ENCODE data around the gene STAT1.
"Not testable (repeated sequence)": the region's sequence is repeated elsewhere in the genome, so short reads cannot be mapped to it uniquely, and the experiment has no call there.

STAT1 gene

GRCh38 chr2:191006297-191006696, 7.7 kb downstream of the STAT1 start:
- no peak for DNase-seq

DNA sequence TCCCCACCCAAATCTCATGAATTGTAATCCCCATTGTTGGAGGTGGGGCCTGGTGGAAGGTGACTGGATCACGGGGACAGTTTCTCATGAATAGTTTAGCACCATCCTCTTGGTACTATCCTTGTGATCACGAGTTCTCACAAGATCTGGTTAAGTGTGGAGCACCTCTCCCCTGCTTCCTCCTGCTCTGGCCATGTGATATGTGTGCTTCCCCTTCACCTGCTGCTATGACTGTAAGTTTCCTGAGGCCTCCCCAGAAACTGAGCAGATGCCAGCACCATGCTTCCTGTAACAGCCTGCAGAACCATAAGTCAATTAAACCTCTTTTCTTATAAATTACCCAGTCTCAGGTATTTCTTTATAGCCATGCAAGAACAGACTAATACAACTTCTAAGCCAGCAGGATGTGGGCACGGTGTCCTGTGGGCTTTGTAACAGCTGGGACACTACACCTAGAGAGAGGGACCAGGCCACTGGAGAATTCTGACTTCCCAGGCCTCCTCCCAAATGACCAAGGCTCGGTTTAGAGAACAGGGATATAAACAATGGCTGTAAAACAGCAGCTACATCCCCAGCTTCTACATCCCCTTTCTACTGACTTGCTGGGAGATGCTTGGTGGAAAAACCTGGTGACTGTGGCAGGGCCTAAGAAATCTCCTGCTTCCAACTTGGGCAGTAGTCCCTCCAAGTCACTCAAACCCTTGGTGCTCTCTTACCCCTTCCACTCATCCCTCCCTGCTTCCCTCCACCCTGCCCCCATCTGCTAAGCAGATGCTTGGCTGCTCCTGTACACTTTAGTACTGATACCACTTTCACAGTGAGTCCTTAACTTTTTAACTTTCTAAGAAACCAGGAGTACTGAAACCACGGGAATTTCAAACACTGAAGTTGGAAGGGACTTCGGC, 10.3 kb downstream of the STAT1 start:
- DNase-seq, result no peak

DNA sequence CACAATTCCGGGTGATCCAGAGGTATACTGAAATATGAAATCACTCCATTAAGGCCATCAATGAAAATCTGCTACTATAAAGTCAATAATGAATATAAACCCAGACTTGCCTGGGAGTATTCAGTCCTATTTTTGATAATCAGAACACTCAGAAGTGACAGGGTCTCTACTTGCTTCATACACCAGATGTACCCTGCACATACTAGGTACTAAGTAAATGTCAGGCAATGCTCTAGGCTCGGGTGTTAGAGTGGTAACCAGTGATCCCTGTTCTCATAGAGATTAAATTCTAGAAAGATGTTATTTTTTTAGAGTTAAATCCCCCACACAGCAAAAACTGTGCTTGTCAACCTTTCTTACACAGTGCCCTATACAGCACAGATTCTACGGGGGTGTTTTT, 12.3 kb downstream of the STAT1 start:
- DNase-seq, result no peak

DNA sequence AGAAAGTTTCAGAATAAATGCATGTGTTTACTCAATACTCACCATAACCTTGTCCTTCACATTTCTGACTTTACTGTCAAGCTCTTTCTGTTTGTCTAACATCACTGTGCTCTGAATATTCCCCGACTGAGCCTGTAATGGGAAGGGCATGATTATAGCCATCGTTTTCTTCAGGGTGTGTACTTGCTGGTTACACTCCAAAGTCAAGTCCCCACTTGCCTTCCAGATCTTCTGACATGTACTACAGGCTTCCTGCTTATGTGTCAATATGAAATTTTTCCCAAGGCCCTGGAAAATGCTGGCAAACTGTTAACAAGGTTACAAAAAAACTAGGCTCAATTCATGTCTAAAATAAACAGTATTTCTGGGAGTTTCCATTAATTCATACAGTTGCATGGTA, 12.9 kb downstream of the STAT1 start:
- no peak for DNase-seq

DNA sequence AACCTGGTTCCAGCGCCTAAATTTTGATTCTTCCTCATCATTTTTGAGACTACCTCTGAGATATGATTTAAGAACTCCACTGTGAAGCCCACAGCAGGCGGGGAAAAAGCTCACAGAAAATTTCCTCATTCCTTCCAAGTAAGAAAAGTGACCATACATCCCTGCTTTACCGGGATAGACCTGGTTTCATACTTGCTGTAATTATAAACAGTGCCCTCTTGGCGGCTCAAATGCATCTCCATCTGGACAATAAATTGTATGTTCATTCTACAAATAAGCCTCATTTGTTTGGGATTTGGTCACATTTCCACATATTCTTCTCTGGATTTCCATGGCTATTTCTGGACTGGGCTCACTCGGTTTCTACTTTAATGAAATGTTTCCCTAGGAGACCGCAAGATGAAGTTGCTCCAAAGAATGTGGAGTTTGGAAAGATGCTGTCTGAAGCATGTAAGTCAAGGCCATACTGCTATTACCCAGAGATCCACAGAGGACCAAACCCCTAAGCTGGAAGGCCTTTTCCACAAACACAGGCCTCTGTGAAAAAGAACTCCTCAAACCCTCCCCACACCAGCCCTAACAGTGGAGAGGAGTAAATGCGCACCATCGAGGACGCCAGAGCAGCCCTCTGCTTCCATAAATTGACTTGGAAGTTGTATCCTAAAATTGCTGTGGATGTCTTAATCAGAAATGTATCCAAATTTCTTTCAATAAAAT, 13.9 kb downstream of the STAT1 start:
- no peak for DNase-seq

- DNase-seq, result no peak
Observed at GRCh38 chr2:190999058-190999457, 14.9 kb downstream of the STAT1 start.

DNA sequence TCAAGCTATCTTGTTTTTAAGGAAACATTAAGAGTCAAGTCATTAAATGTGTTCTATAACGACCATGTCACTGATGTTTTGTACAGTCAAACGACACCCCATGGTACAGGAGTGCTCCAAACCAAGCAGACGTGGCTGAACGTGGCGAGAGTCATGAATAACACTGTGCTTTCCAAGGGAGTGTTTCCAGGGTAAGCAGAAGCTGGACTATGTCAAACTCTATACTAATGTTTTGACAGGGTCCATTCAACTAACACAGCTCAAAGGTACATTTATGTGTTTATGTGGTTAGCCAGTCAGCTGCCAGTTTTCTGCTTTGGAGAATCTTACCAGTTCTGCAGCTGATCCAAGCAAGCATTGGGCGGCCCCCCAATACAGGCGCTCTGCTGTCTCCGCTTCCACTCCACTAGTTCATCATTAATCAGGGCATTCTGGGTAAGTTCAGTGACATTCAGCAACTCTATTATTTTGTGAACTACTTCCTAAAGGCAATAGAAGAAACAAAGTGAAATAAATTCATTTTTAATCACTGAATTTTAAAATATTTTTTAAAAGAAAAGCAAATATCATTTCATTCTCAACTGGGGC, 16.4 kb downstream of the STAT1 start:
- DNase-seq, result no peak

DNA sequence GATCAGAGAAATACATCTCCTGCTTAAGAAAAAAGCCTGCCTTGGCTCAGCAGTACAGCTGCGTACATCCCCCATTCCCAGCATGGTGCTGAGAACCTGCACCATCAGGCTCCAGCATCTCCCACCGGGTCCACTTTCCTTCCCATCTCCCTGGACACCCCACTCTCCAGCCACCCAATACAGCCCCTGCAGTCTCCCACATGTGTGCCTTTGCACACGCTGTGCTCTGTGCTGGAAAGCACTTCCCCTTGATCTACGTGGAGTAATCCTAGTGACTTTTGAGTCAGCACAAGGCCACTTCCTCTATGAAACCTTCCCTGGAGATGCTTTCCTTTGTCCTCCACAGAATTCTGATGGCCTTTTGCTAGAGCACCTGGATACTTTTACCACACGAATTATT, 17.0 kb downstream of the STAT1 start:
- DNase-seq, result no peak

- peak; percentile 29 to 35 for DNase-seq
Observed at GRCh38 chr2:190996338-190996946, 17.5 kb downstream of the STAT1 start.

GRCh38 chr2:190995315-190995714, 18.7 kb downstream of the STAT1 start:
- not testable (repeated sequence) for DNase-seq

GRCh38 chr2:190994148-190994547, 19.8 kb downstream of the STAT1 start:
- DNase-seq, result no peak

- no peak for DNase-seq
Observed at GRCh38 chr2:190993292-190993643, 20.7 kb downstream of the STAT1 start.

GRCh38 chr2:190990132-190990531, 23.8 kb downstream of the STAT1 start:
- DNase-seq, result no peak

DNA sequence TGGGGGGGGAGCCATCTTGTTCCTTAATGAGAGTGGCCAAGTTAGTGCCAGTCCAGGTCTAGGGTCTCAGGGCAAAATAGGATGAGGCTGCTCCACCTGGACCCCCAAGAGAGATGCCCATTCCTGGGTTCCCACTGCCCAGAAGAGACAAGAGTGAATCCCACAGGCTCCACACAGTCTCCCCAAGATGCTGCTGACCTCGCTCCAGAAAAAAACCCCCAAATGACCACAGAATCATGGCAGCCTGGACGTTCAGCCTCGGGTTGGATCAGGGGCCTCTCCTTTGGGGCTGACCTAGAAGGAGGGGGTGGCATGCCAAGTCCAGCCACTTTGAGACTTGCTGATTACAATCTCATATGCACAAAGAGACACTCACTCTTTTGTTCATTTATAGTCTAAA, 25.1 kb downstream of the STAT1 start:
- DNase-seq, result no peak

GRCh38 chr2:190987938-190988337, 26.0 kb downstream of the STAT1 start:
- DNase-seq, result no peak

GRCh38 chr2:190987116-190987515, 26.9 kb downstream of the STAT1 start:
- no peak for DNase-seq

DNA sequence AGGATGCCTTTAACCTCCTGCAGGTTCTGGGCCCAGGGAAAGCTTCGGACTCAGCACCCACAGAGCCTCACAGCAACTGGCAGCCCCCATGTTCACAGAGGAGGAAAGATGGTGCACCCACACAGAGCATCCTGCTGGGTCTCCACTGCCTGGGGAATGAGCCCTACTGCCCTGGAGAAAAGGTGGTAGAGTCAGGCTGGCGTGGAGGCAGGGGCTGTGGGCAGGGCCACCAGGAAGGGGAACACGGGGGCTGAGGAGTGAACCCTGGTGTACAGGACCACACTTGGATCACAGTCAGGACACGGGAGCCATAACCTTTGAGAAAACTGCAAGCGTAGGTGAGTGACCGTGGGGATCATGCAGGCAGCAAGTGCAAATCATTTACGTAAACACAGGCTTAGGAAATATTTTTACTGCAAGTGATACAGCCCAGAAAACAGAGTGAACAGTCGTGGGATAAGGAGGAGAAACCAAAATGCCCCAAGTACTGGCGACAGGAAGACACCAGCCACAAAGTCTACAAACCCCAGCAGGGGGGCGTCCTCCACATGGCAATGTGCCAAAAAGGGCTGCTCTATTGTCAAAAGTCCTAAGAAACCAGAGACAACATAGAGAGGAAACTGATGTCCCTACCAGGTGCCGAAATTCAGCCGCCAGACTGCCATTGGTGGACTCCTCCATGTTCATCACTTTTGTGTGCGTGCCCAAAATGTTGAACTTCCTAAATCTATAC, 27.6 kb downstream of the STAT1 start:
- DNase-seq, result no peak

GRCh38 chr2:190984595-190984994, 29.4 kb downstream of the STAT1 start:
- no peak for DNase-seq

- no peak for DNase-seq
Observed at GRCh38 chr2:190982262-190983034, 31.5 kb downstream of the STAT1 start.

DNA sequence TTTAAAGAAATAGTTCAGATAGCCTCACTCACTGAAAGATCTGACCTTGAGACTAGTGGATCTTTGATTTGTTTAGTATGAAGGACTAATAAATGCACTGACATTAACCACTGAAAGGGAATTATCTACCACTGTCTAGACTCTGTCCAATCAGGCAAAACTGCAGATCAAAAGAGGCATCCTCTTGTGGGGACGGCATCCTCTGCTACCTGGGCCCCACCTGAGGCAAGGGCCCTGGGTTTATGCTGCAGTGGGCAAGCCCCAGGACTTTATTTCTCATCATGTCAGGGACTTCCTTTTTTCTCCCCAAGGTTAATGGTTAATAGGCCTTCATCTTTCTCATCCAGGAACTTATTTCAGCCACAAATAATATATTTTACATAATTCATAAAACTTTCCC, 32.2 kb downstream of the STAT1 start:
- DNase-seq, result no peak

GRCh38 chr2:190981333-190981732, 32.6 kb downstream of the STAT1 start:
- no peak for DNase-seq

DNA sequence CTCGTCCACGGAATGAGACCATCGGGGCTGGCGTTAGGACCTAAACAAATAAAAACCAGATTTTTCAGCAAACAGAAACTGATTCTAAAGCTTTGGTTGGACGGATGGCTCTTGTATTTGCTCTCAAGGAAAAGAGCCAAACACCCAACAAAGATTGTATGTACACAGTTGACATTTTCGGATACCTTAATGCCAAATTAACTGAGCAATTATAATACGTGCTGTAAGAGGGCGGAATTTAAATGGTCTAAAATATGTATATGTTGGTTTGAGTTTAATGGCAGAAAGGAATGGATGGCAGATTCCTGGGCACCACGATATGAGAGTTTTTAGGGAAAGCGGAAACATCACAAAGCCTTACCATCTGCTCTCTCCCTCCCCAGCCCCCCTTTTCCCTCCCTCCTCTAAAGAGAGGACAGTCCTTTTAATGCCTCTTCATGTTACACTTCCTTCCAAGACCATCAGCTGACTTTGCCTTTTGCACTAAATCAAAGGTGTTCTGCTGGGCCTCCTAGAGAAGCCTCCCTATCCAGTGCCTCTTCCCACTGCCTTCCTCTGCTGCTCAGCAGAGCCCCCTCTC, 33.3 kb downstream of the STAT1 start:
- DNase-seq, result no peak
